ENCODE data around the gene TALDO1.
A peak's percentile ranks its signal among the peaks of the same experiment; 100 is the strongest.

TALDO1 gene

GRCh38 chr11:802018-802617, 54.9 kb downstream of the TALDO1 start:
- DNase-seq, result no peak

- DNase-seq, result no peak
Observed at GRCh38 chr11:802693-803466, 55.6 kb downstream of the TALDO1 start.

- no peak for DNase-seq
Observed at GRCh38 chr11:803467-803742, 56.1 kb downstream of the TALDO1 start.

GRCh38 chr11:803770-804598, 56.7 kb downstream of the TALDO1 start:
- DNase-seq, result no peak

- DNase-seq, result no peak
Observed at GRCh38 chr11:804599-804964, 57.3 kb downstream of the TALDO1 start.

GRCh38 chr11:808427-809286, 61.4 kb downstream of the TALDO1 start:
- DNase-seq, result peak; percentile 64

DNA sequence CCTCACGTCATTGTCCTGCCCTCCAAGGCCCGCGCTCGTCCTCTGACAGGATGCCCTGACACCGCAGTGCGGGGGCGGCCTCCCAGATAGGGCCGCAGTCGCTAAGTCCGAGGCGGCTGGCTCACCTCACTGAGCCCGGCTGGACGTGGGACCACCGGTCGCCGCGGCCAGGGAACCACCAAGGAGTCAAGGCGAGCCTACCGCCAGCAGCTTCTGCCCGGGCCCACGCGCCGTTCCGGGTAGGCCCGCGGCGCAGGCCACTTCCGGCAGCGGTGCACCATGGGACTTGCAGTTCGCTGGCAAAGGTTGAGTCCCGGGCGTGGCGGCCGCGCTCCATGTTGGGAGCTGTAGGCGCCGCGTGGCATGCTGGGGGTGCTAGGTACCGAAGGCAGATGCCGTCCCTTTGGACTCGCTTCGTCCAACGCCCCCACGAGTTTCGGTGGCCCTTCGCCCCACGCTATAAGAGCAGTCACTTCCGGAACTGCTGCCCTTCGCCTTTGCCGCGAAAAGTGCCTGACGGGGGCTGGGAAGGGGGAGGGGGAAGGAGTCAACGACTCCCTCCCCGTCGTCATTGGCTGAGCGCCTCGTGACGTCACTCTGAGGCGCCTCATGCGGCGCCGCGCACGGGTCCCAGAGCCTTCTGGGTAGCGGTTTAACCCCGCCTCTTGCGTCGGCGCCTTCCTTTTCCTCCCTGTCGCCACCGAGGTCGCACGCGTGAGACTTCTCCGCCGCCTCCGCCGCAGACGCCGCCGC, 62.2 kb downstream of the TALDO1 start, which contains the start of gene RPLP2:
TSS of gene RPLP2 (plus strand) at position 681 of the 753 bp plus-strand sequence. CDS start 268 bp downstream, outside the sequence.
- DNase-seq, result peak; percentile 99

GRCh38 chr11:810040-810567, 62.8 kb downstream of the TALDO1 start:
- DNase-seq, result no peak

- no peak for DNase-seq
Observed at GRCh38 chr11:811446-812245, 64.4 kb downstream of the TALDO1 start.

DNA sequence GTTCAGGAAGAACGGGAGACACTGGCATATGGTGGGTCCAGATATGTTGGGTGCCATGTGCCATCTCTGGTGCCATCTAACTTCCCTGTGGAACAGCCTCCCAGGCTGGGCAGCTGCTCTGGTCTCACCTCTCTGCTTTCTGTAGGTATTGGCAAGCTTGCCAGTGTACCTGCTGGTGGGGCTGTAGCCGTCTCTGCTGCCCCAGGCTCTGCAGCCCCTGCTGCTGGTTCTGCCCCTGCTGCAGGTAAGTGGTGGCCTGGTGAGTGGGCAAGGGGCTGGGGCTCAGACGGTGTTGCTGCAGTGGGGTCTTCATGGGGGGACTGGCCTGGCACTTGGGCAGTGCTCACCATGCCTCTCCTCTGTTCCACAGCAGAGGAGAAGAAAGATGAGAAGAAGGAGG, 65.1 kb downstream of the TALDO1 start:
- no peak for DNase-seq

- no peak for DNase-seq
Observed at GRCh38 chr11:813072-813455, 65.8 kb downstream of the TALDO1 start.

GRCh38 chr11:813456-814096, 66.3 kb downstream of the TALDO1 start:
- no peak for DNase-seq
